ENCODE measurements around the gene PROSER2. TPM values are rescaled to one million over a fixed set of nuclear protein-coding genes. Genes with fewer than 3 reads are reported as not detected.

PROSER2 gene
- total and polyA plus RNA-seq, 9 of the 15 experiments (the other 6 are each of a cell fraction or from before 2014, with no cell fraction given), result 0.62 to 14.8 (median 2.9) TPM

GRCh38 chr10:11823122-11823988 is at the start of gene PROSER2 (continued):
- TF ChIP-seq PML (IDR thresholded peaks at IDR 0.05; ENCODE audit: low read length) (0 out of 2 replicates have a peak, but pooled peaks have one; percentile 18), ZBTB17 (CRISPR knock-in tag; IDR thresholded peaks at IDR 0.05) (peak; percentile 62; the same call in 1 of the 2 replicates)

- H3K27ac ChIP-seq (ENCODE audit: extremely low read depth, low read depth, low read length), result no peak overlapping the region
- in situ Hi-C loops (cut with MboI), result loop anchor here (25.0 kb wide), 1 partner anchor 862 kb away; no protein-coding TSS in a partner anchor
- H3K9ac ChIP-seq (ENCODE audit: insufficient read depth in 1 of 2, low read depth in 2 of 2, low read length in 2 of 2), result no peak overlapping the region
- WGBS (ENCODE audit: insufficient coverage, low coverage, missing lambda C conversion rate), result 5% methylated on average over 14 of the region's 14 CpGs
- ChIA-PET CTCF (ENCODE audit: low intra/inter-chr PET ratio) (no interaction called here), POLR2A (interaction anchor here (0.6 kb wide), 3 partner anchors 43 to 835 kb away, joined by 3 read pairs; no protein-coding TSS in a partner anchor)
- H2AFZ ChIP-seq (ENCODE audit: low read depth, low read length), result no peak overlapping the region
- H4K20me1 ChIP-seq (replicated peaks; ENCODE audit: control insufficient read depth, insufficient read depth, low read length), result no peaks in the 10 kb centered on the region
- FAIRE-seq (no peak), ATAC-seq (no peak), DNase-seq (ENCODE audit: extremely low read depth in 1 of 4, low spot score in 3 of 4) (no peak)
- peaks cover 24 to 39% of the 10 kb centered on the region in 2 experiments for H3K27me3 ChIP-seq (ENCODE audit: control insufficient read depth in 2 of 2, insufficient read depth in 2 of 2, low read length in 2 of 2)
- H3K4me2 ChIP-seq (ENCODE audit: insufficient read depth, low read length), result no peak overlapping the region
- TF ChIP-seq ZNF23 (CRISPR knock-in tag; IDR thresholded peaks at IDR 0.05) (no peak), PBX2 (CRISPR knock-in tag; IDR thresholded peaks at IDR 0.05; ENCODE audit: low read depth) (no peak), PBX2 (tag; conservative IDR thresholded peaks at IDR 0.05; ENCODE audit: low read depth) (peak; percentile 76; the same call in 1 of the 2 replicates)
- no peaks in the 10 kb centered on the region; the same call in 1 of the 2 replicates for H3K9me3 ChIP-seq (replicated peaks; ENCODE audit: control insufficient read depth, insufficient read depth, low read depth, low read length)
- H3K9me1 ChIP-seq (ENCODE audit: control insufficient read depth, insufficient read depth, low read length), result no peaks in the 10 kb centered on the region
- H3K4me1 ChIP-seq (replicated peaks in 1 of 2; ENCODE audit: control insufficient read depth in 2 of 2, insufficient read depth in 2 of 2, low read length in 2 of 2), result no peaks in the 10 kb centered on the region; a peak in 1 of 5 replicates
- no peaks in the 10 kb centered on the region for H3K79me2 ChIP-seq (ENCODE audit: control insufficient read depth, insufficient read depth, low read length)
- no TSS peak for BruUV-seq (replicated peaks)
- no peak overlapping the region for H3K4me3 ChIP-seq
- H3K36me3 ChIP-seq (ENCODE audit: control insufficient read depth, insufficient read depth, low read length), result no peaks in the 10 kb centered on the region
- intact Hi-C loops (cut with micrococcal nuclease), result no loop called here
These were observed 49.3 kb upstream of the PROSER2 start for GRCh38 chr10:11773761-11774441.
